Measurements from ENCODE around the gene TCEAL3. TPM values are rescaled to one million over a fixed set of nuclear protein-coding genes. Genes with fewer than 3 reads are reported as not detected.
A peak's percentile ranks its signal among the peaks of the same experiment; 100 is the strongest.

TCEAL3 gene
- total RNA-seq, 1 donor from 2014 or later = 40.0 TPM

- Mint-ChIP-seq H3K9me3 (ENCODE audit: low read depth) (no peaks in the 10 kb centered on the region), H3K4me3 (ENCODE audit: unreplicated experiment) (no peak overlapping the region), H3K36me3 (ENCODE audit: low read depth) (peaks cover 1% of the 10 kb centered on the region), H3K27me3 (ENCODE audit: low read depth) (no peaks in the 10 kb centered on the region), H3K4me1 (ENCODE audit: low read depth) (peaks cover 19% of the 10 kb centered on the region), H3K27ac (ENCODE audit: unreplicated experiment) (no peak overlapping the region)
- no peak for TF ChIP-seq CTCF (IDR thresholded peaks at IDR 0.05)
- DNase-seq (ENCODE audit: low spot score) = no peak
These were observed 19.1 kb downstream of the TCEAL3 start for GRCh38 chrX:103626855-103627254.

GRCh38 chrX:103628386-103629317 lies 20.9 kb downstream of the TCEAL3 start, which contains the start of gene TCEAL1:
Gene TCEAL1 (plus strand): TSS chrX:103628975. CDS start chrX:103629917, 942 bp downstream.
- TF ChIP-seq CTCF (IDR thresholded peaks at IDR 0.05) = no peak
- Mint-ChIP-seq H3K27me3 (ENCODE audit: low read depth) (no peaks in the 10 kb centered on the region), H3K4me3 (ENCODE audit: unreplicated experiment) (peak within 1 kb of the TSS; percentile 84), H3K36me3 (ENCODE audit: low read depth) (peaks cover 1% of the 10 kb centered on the region), H3K9me3 (ENCODE audit: low read depth) (no peaks in the 10 kb centered on the region), H3K4me1 (ENCODE audit: low read depth) (peaks cover 19% of the 10 kb centered on the region), H3K27ac (ENCODE audit: unreplicated experiment) (peak within 1 kb of the TSS; percentile 95)
- DNase-seq (ENCODE audit: low spot score) = no peak

GRCh38 chrX:103629318-103630170 lies 21.8 kb downstream of the TCEAL3 start:
- peak overlapping the region; percentile 84 for H3K4me3 Mint-ChIP-seq (ENCODE audit: unreplicated experiment)
- H3K36me3 Mint-ChIP-seq (ENCODE audit: low read depth) = peaks cover 1% of the 10 kb centered on the region
- no peak for DNase-seq (ENCODE audit: low spot score)
- TF ChIP-seq CTCF (IDR thresholded peaks at IDR 0.05) = peak; percentile 79
- H3K27me3 Mint-ChIP-seq (ENCODE audit: low read depth) = no peaks in the 10 kb centered on the region
- H3K4me1 Mint-ChIP-seq (ENCODE audit: low read depth) = peaks cover 14% of the 10 kb centered on the region
- H3K9me3 Mint-ChIP-seq (ENCODE audit: low read depth) = no peaks in the 10 kb centered on the region
- peak overlapping the region; percentile 95 for H3K27ac Mint-ChIP-seq (ENCODE audit: unreplicated experiment)

- peak; percentile 45 for TF ChIP-seq CTCF (IDR thresholded peaks at IDR 0.05)
- Mint-ChIP-seq H3K36me3 (ENCODE audit: low read depth) (peaks cover 1% of the 10 kb centered on the region), H3K27me3 (ENCODE audit: low read depth) (no peaks in the 10 kb centered on the region), H3K4me1 (ENCODE audit: low read depth) (peaks cover 11% of the 10 kb centered on the region), H3K4me3 (ENCODE audit: unreplicated experiment) (peak overlapping the region; percentile 84), H3K27ac (ENCODE audit: unreplicated experiment) (peak overlapping the region; percentile 95), H3K9me3 (ENCODE audit: low read depth) (no peaks in the 10 kb centered on the region)
- DNase-seq (ENCODE audit: low spot score) = no peak
These were observed 22.4 kb downstream of the TCEAL3 start for GRCh38 chrX:103630171-103630511.

GRCh38 chrX:103631145-103631544 lies 23.4 kb downstream of the TCEAL3 start:
- H3K4me1 Mint-ChIP-seq (ENCODE audit: low read depth) = peaks cover 10% of the 10 kb centered on the region
- no peak overlapping the region for H3K4me3 Mint-ChIP-seq (ENCODE audit: unreplicated experiment)
- no peak for TF ChIP-seq CTCF (IDR thresholded peaks at IDR 0.05)
- no peaks in the 10 kb centered on the region for H3K9me3 Mint-ChIP-seq (ENCODE audit: low read depth)
- peaks cover 1% of the 10 kb centered on the region for H3K36me3 Mint-ChIP-seq (ENCODE audit: low read depth)
- no peaks in the 10 kb centered on the region for H3K27me3 Mint-ChIP-seq (ENCODE audit: low read depth)
- no peak for DNase-seq (ENCODE audit: low spot score)
- H3K27ac Mint-ChIP-seq (ENCODE audit: unreplicated experiment) = no peak overlapping the region
